ENCODE measurements around the gene SRGAP1.

Gene SRGAP1

GRCh38 chr12:64205542-64205941, 361.0 kb downstream of the SRGAP1 start:
- no peak for DNase-seq (ENCODE audit: low spot score)

- no peak for DNase-seq (ENCODE audit: low spot score)
These were observed 363.0 kb downstream of the SRGAP1 start for GRCh38 chr12:64207453-64207852.

Measured in HuH-7.5 (cell line).